GM18502 (cell line): ENCODE results near the gene UPB1.

Source experiments
- ATAC-seq: cut with Tn5 transposase; IDR thresholded peaks from one replicate; pipeline ENCODE4 v1.9.1; 2021; ENCODE audit warnings: mild to moderate bottlenecking; ENCODE audit not compliant: unreplicated experiment, poor library complexity

UPB1 gene

GRCh38 chr22:24494528-24495364 is at the start of gene UPB1:
Gene UPB1 (plus strand): TSS chr22:24495332. CDS start chr22:24495404, 72 bp downstream.
- ATAC-seq: no peak

DNA sequence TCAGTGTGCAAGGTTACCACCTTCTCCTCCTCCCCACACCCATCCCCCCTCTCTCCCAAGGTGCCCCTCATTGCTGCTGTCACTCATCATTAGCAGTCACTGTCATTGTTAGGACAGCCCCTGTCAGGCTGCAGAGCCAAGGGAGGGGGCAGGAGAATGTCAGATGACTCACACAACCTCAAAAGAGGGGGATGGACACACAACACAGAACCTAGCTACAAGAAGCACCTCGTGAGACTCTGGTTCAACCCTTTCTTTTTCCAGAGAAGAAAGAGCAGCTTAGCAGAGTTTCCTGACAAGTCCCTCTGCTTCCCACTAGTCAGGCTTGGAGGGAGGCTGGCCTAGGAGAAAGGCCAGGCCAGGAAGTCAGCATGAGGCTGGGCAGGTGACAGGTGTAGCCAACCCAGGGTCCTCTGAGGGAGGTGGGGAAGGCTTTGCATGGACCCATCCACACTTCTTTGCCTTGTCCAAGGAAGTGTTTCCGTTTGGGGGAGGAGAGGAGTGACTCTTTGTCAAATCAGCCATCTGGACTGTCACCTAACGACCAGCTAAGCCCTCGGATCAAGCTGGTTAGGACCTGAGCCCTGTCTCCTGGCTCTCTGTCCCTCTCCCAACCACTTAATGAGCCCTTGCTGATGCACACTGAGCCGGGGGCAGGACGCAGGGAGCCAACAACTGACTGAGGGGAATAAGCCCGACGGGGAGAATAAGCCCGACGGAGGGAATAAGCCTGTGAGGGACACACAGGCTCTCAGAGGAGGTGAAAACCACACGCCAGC is 49.5 kb upstream of the UPB1 start:
- no peak for ATAC-seq

DNA sequence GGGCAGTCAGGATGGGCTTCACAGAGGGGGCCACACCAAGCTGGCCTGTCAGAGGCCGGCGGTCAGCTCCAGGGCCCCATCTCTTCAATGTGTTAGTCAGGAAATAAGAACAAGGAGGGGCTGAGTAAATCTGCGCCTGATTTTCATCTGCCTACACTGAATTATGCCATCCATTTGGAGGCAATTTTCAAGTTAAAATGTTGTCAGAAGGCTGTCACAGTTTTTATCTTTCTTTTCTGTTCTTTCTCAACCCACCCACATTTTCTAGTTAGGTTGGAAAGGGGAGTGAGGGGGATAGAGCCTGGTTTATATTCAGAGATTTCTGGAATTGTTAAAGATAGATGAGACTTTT is 48.9 kb upstream of the UPB1 start:
- ATAC-seq: no peak

DNA sequence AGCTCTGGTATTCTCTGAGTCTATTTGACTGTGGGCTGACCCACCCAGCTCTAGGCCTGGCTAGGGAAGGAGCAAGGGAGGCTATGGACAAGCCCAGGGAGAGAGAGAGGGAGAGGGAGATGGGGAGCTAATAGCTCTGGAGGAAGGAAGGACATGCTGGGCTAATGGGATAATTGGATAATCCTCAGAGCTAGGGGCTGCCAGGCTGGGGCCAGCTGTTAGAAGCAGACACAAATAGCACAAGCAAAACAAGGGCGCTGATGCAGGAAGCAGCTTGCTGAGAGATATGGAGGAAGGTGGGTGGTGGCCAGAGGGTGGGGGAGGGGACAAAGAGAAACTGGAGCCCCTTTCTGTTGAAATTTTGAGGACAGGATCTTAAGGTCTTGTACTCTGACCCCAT is 44.5 kb upstream of the UPB1 start:
- ATAC-seq: no peak

GRCh38 chr22:24451162-24451561 is 44.0 kb upstream of the UPB1 start:
- ATAC-seq: no peak

GRCh38 chr22:24453853-24454252 is 41.3 kb upstream of the UPB1 start:
- no peak for ATAC-seq

DNA sequence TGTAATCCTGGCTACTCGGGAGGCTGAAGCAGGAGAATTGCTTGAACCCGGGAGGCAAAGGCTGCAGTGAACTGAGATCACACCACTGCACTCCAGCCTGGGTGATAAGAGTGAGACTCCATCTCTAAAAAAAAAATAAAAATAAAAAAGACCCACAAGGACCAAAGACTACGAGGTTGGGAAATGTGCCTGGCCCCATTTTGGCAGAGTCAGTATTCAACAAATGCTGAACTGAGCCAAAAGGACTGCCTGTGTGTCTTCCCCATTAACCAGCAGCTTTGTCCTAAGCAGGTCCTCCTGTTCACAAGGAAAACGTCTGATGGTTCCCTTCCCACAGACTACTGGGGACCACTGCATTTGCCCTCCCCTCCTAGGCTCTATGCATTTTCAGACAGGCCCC is 40.1 kb upstream of the UPB1 start:
- no peak for ATAC-seq

DNA sequence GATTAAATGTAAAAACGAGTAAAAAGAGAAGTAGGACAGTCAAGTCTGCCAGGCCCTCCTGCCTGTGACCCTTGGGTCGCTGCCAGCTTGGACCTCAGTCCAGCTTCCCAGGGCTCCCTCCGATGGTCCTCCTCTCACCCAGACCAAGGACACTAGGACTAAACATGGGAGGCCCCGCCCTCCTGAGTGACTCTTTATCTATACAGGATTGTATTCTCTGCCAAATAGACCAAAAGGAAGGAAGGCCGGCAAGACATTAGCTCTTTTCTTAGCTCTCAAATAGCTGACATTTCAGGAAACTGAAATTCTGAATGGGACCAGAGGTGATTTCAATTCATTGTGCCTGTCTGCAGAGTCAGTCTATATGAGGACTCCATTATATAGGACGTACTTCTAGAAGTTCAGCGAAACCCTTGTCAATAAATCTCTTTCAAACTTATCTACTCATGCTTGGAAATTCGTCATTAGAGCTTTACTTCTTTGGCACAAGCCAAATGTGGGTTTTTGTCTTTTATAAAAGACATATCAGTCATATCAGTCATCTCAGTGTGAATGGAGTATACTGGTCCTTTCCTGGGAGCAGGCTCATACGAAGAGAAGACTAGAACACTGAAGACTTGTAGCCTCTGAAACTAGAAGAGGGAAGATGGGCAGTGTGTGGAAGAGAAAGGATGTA is 39.2 kb upstream of the UPB1 start:
- ATAC-seq: no peak

DNA sequence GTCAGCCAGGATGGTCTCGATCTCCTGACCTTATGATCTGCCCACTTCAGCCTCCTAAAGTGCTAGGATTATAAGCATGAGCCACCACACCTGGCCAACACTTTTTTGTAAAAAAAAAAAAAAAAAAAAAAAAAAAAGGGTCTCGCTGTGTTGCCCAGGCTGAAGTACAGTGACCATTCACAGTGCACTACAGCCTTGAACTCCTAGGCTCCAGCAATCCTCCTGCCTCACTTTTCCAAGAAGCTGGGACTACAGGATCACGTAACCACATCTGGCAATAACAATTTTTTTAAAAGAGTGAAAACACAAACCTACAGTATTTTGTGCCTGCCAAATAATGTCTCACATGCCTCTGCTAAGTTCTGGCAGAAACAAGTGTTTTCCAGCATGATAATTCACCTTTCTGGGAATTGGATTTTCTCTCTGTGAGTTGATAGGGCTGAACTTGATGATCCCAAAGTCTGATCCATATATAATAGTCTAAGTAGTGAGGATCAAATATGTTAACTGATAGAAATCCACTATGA is 37.2 kb upstream of the UPB1 start:
- ATAC-seq: no peak

DNA sequence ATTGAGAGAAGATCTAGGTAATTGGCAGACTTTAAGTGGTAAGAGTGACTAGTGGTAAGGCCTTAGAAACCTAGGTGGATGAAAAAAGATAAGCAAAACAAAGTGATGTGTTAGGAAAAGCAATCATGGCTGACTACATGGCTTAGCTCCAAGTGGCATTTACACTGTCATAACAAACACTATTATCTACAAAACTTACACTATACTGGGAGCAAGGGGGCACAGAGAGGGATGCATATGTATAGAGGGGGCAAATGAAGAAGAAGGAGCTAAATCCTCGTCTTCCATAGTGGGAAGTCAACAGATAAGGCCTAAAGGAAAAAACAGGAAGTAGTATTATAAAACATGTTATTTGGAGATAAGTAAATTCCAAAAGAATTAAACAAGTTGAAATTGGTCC is 35.2 kb upstream of the UPB1 start:
- ATAC-seq: no peak

- no peak for ATAC-seq
These were observed 34.6 kb upstream of the UPB1 start for GRCh38 chr22:24460418-24461089.

DNA sequence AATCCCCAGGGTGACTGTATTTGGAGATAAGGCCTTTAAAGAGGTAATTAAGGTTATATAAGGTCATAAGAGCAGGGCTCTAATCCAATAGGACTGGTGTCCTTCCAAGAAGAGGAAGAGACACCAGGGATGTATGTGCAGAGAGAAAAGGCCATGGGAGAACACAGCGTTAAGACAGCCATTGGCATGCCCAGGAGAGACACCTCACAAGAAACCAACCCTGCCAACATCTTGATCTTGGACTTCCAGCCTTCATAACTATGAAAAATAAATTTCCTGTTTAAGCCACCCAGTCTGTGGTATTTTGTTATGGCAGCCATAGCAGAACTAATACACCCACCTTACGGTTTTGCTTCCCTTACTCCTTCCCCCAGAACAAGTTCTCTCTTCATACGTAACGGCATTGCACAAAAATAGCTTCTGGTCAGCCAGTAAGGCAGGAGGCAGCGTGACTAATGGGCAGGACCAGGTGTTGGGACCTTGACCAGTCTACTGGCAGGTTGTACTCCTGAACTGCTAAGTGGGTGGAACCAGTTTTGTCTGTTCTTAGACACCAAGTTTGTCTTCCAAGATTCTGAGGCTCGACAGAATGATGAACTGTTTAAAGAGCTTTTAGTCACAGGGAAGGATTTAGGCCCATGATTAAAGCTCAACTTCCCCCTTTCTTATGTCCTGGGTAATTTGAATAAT is 31.9 kb upstream of the UPB1 start:
- no peak for ATAC-seq

DNA sequence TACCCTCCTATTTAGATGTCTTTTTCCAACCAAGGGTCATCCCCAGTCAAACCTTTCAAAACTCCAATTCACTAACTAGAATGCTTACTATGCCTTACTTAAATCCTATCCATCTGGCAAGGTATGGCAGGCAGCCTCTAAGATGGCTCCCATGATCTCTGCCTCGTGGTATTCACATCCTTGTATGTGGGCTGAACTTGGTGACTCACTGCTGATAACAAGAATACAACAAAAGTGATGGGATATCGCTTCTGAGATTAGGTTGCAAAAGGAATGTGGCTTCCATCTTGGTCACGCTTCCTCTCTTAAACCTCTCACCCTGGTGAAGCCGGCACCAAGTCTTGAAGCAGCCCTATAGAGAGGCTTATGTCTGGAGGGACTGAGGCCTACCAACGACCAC is 29.6 kb upstream of the UPB1 start:
- no peak for ATAC-seq

DNA sequence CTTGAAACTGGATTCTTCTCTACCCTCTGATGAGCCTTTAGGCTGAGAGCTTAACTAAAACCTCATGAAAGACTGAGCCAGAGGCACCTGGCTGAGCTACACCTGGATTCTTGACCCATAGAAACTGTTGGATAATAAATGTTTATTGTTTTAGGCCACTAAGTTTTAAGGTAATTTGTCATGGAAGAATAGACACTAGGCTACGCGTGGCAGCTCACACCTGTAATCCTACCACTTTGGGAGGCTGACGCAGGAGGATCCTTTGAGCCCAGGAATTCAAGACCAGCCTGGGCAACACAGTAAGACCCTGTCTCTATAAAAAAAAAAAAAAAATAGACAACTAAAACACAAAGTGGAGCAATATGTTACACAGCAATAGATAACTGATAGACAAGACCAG is 29.2 kb upstream of the UPB1 start:
- no peak for ATAC-seq

DNA sequence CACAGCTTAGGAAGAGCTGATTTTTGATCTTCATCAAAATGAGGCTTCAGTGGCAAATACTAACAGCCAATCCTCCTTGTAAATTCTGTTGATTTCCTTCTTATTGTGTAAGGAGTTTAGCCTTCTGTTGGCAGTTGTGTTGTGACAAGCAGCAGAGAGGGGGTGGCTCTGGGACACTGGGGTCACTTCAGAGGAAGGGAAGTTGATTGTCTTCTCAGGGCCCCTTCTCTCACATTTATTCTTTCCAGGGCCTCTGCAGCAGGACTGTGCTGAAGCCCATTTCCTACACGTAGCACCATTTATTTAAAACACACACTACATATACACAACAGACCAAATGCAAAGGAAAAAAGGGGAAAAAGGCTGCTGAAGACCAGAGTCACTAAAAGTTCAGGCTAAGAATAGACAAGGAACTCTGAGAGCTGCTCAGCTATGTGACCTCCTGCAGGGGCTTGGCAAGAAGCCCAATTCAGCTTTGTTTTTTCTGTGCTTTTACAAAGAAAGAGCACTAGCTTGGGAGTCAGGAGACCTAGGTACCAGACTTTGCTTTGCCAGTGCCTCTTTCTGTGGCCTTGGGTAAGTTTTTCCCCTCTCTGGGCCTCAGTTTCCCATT is 28.3 kb upstream of the UPB1 start:
- no peak for ATAC-seq

GRCh38 chr22:24467340-24467739 is 27.8 kb upstream of the UPB1 start:
- no peak for ATAC-seq

- no peak for ATAC-seq
These were observed 23.6 kb upstream of the UPB1 start for GRCh38 chr22:24471570-24471969.

DNA sequence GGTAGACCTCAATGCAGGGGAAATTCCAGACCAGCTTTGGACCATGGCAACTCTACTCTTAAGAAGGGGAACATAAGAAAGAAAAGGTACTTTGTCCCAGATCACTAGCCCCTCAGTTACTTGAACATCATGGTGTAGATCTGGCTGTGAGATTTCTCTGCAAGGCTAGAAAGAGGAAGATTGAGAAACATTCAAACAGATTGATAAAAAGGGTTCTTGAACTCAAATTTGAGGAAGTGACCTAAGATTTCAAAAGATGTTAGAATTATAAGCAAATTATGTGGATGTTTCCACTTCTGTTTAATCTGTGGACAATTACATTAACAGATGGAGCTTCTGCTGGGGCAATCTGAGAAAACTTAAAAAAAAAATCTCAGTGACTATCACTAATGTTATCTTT is 21.8 kb upstream of the UPB1 start:
- no peak for ATAC-seq

GRCh38 chr22:24474221-24474620 is 20.9 kb upstream of the UPB1 start:
- no peak for ATAC-seq
